ENCODE results near the gene ESPN. TPM values are rescaled to one million over a fixed set of nuclear protein-coding genes. Genes with fewer than 3 reads are reported as not detected.

ESPN gene
- total and polyA plus RNA-seq, 7 donors, result 0.55 to 202 (median 86.5) TPM; not detected in 2

DNA sequence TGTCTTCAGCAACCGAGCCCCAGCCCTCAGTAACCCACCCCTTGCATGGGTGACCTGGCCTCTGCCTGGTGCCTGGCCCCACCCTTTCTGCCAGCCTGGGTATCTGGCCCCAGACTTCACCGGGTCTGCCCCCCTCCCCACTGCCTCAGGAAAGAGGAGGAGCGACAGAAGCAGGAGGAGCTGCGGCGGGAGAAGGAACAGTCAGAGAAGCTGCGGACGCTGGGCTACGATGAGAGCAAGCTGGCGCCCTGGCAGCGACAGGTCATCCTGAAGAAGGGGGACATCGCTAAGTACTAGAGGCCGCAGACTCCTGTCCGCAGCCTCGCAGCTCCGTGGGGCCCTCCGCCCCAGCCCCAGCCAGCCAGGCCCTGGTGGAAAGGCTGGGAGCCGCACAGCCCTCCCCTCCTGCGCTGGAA, 35.3 kb downstream of the ESPN start:
- WGBS, 2 donors, result 32 to 73% methylated on average over 18 of the region's 18 CpGs
- Histone ChIP-seq H3K4me3 (peak overlapping the region in 3 of 4 donors; percentile 11 to 28 (median 25)), H3K4me1 (peaks cover 0 to 15% (median 2%) of the 10 kb centered on the region in 4 donors), H3K27ac (no peak overlapping the region), H3K9me3 (no peaks in the 10 kb centered on the region), H3K36me3 (no peaks in the 10 kb centered on the region), H3K27me3 (peaks cover 15 to 88% (median 44%) of the 10 kb centered on the region in 3 donors)
- no peak for DNase-seq
- TF ChIP-seq EP300 (IDR thresholded peaks at IDR 0.05), result no peak
- TF ChIP-seq, protein P1, sequence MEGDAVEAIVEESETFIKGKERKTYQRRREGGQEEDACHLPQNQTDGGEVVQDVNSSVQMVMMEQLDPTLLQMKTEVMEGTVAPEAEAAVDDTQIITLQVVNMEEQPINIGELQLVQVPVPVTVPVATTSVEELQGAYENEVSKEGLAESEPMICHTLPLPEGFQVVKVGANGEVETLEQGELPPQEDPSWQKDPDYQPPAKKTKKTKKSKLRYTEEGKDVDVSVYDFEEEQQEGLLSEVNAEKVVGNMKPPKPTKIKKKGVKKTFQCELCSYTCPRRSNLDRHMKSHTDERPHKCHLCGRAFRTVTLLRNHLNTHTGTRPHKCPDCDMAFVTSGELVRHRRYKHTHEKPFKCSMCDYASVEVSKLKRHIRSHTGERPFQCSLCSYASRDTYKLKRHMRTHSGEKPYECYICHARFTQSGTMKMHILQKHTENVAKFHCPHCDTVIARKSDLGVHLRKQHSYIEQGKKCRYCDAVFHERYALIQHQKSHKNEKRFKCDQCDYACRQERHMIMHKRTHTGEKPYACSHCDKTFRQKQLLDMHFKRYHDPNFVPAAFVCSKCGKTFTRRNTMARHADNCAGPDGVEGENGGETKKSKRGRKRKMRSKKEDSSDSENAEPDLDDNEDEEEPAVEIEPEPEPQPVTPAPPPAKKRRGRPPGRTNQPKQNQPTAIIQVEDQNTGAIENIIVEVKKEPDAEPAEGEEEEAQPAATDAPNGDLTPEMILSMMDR (IDR thresholded peaks at IDR 0.05), result no peak
- TF ChIP-seq POLR2AphosphoS5 (IDR thresholded peaks at IDR 0.05), result no peak
- TF ChIP-seq POLR2A (IDR thresholded peaks at IDR 0.05), result no peak
- intact Hi-C loops (cut with DNase I), result no loop called here

GRCh38 chr1:6460301-6461050, 35.9 kb downstream of the ESPN start:
- Histone ChIP-seq H3K27me3 (peaks cover 13 to 88% (median 43%) of the 10 kb centered on the region in 3 donors), H3K36me3 (no peaks in the 10 kb centered on the region), H3K9me3 (no peaks in the 10 kb centered on the region), H3K27ac (peak overlapping the region in 1 of 4 donors; percentile 4), H3K4me1 (peaks cover 0 to 10% (median 0%) of the 10 kb centered on the region in 4 donors), H3K4me3 (peak overlapping the region in 3 of 4 donors; percentile 11 to 28 (median 25))
- TF ChIP-seq POLR2AphosphoS5 (IDR thresholded peaks at IDR 0.05), result no peak
- TF ChIP-seq EP300 (IDR thresholded peaks at IDR 0.05), result no peak
- intact Hi-C loops (cut with DNase I), result no loop called here
- 42 to 74% methylated on average over 39 of the region's 39 CpGs for WGBS, 2 donors
- DNase-seq, result no peak

GRCh38 chr1:6461051-6461530, 36.5 kb downstream of the ESPN start:
- DNase-seq, result no peak
- Histone ChIP-seq H3K27me3 (peaks cover 18 to 88% (median 44%) of the 10 kb centered on the region in 3 donors), H3K4me1 (peaks cover 0 to 10% (median 0%) of the 10 kb centered on the region in 4 donors), H3K36me3 (no peaks in the 10 kb centered on the region), H3K27ac (peak overlapping the region in 1 of 4 donors; percentile 4), H3K9me3 (no peaks in the 10 kb centered on the region), H3K4me3 (peak overlapping the region in 3 of 4 donors; percentile 11 to 28 (median 25))
- WGBS, 2 donors, result 84 to 90% methylated on average over 40 of the region's 40 CpGs
- TF ChIP-seq POLR2AphosphoS5 (IDR thresholded peaks at IDR 0.05) (no peak), POLR2A (IDR thresholded peaks at IDR 0.05) (no peak), EP300 (IDR thresholded peaks at IDR 0.05) (no peak)
- TF ChIP-seq, protein P1 (IDR thresholded peaks at IDR 0.05), result no peak
- intact Hi-C loops (cut with DNase I), result no loop called here

DNA sequence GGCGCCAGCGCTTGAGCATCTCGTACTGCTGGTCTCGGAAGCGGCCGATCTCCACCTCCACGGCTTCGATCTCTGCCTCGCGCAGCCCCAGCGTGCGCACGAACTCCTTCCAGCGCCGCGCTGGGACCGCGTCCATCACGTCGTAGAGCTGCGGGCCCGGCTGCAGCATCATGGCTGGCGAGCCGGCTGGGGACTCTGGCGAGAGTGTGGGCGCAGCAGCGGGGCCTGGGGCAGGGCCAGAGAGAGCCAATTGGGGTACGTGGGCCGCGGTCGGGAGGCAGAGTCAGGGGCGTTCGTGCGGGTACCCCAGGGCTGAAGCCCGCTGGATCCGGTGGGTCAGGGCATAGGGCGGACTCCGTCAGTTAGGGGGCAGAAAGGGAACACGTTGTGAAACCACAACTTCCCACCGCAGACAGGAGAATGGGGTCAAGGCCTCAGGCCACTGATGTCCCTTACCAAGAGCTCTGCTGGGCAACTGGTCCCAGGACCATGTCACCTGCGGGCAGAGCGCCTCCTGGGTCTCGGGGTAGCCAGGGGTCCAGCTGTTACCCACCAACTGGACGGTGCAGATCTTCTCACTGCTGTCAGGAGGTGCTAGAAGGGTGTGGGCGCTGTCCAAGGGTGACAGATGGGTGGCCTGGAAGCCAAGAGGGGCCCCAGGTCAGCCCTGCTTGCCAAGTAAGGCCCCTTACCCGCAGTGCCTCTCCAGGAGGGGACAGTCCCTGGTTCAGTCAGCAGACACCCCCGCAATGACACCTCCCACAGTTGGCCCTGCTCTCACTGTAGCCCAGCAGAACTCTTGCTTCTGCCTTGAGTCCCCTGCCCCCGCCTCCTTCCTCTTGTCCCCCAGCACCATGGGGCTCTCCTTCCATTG, 37.2 kb downstream of the ESPN start:
- H3K9me3 ChIP-seq, result no peaks in the 10 kb centered on the region
- no peak overlapping the region for H3K4me3 ChIP-seq
- H3K4me1 ChIP-seq, result peaks cover 0 to 10% (median 0%) of the 10 kb centered on the region in 4 donors
- 91 to 92% methylated on average over 48 of the region's 48 CpGs for WGBS, 2 donors
- H3K27me3 ChIP-seq, result peaks cover 18 to 88% (median 42%) of the 10 kb centered on the region in 3 donors
- DNase-seq, result no peak
- H3K36me3 ChIP-seq, result no peaks in the 10 kb centered on the region
- H3K27ac ChIP-seq, result no peak overlapping the region
- no peak for TF ChIP-seq POLR2A (IDR thresholded peaks at IDR 0.05)
- TF ChIP-seq POLR2AphosphoS5 (IDR thresholded peaks at IDR 0.05), result no peak
- TF ChIP-seq EP300 (IDR thresholded peaks at IDR 0.05), result no peak
- TF ChIP-seq, protein P1 (IDR thresholded peaks at IDR 0.05), result no peak
- intact Hi-C loops (cut with DNase I), result no loop called here

Data from sigmoid colon (tissue), 7 donors.